Heart left ventricle (tissue), 13 donors: ENCODE measurements around the gene PLA2G6.

Source experiments
- POLR2A ChIP-seq, 2 donors: fragments of 450-650 bp; IDR thresholded peaks; one replicate each; pipeline ENCODE4 v1.6.1; 2017; ENCODE audit warnings: antibody characterized with exemption in 2 of 2, mild to moderate bottlenecking in 2 of 2, moderate library complexity in 2 of 2
- TF ChIP-seq, protein P1 (sequence below), 12 donors: fragments of 200-600 bp; sonication (generic) in 4 of 12; IDR thresholded peaks; one replicate each; pipeline versions ENCODE4 v1.5.0 to v1.8.0; 2018 to 2022; ENCODE audit warnings: antibody characterized with exemption in 12 of 12, mild to moderate bottlenecking in 5 of 12
- donor health status: ischemic (EF 13 %, LVEDD 7.1; RV severe dilation, severe dysfunction).
- donor health status: DM: no; HTN: yes; CAD: no.
- donor health status: DM: no; HTN: no; CAD: no.
- donor health status: ischemic (EF 25% LVEDD 6.9; RV normal size, moderate dysfunction).
- donor health status: ischemic (EF 25% LVEDD 5.7; RV mildly dilated, moderate dysfunction).
- donor health status: ischemic (EF 35%, LVEDD 5.7; RV mildly dilated, moderate dysfunction).
- donor health status: nonischemic (EF 11% LVEDD 7.7; RV severe dilation, severe dysfunction).
- donor health status: DM: yes; HTN: yes; CAD: no.
- donor health status: PGD.
- donor health status: ischemic (EF 29% LVEDD 5.4; RV normal size, mild dysfunction).
- donor health status: nonischemic (EF 23%, LVEDD 6.1; RV moderate dilation, normal function).

GRCh38 chr22:38139901-38140300 is 41.7 kb downstream of the PLA2G6 start:
- TF ChIP-seq, protein P1, sequence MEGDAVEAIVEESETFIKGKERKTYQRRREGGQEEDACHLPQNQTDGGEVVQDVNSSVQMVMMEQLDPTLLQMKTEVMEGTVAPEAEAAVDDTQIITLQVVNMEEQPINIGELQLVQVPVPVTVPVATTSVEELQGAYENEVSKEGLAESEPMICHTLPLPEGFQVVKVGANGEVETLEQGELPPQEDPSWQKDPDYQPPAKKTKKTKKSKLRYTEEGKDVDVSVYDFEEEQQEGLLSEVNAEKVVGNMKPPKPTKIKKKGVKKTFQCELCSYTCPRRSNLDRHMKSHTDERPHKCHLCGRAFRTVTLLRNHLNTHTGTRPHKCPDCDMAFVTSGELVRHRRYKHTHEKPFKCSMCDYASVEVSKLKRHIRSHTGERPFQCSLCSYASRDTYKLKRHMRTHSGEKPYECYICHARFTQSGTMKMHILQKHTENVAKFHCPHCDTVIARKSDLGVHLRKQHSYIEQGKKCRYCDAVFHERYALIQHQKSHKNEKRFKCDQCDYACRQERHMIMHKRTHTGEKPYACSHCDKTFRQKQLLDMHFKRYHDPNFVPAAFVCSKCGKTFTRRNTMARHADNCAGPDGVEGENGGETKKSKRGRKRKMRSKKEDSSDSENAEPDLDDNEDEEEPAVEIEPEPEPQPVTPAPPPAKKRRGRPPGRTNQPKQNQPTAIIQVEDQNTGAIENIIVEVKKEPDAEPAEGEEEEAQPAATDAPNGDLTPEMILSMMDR (IDR thresholded peaks at IDR 0.05): no peak
- no peak for TF ChIP-seq POLR2A (IDR thresholded peaks at IDR 0.05)
